NCI-H128 (cell line): ENCODE measurements around the gene DDX46.
"Not testable (repeated sequence)": the region's sequence is repeated elsewhere in the genome, so short reads cannot be mapped to it uniquely, and the experiment has no call there.

ENCODE experiments used
- DNase-seq: peaks from one replicate; lab custom pipeline; 2025; ENCODE audit not compliant: unreplicated experiment; lab: John Stamatoyannopoulos, UW

Gene DDX46

GRCh38 chr5:134784946-134785620, 26.5 kb downstream of the DDX46 start:
- DNase-seq = no peak

GRCh38 chr5:134787692-134788091, 29.1 kb downstream of the DDX46 start:
- no peak for DNase-seq

- no peak for DNase-seq
These were observed 33.0 kb downstream of the DDX46 start for GRCh38 chr5:134791580-134791979.

- DNase-seq = no peak
These were observed 33.7 kb downstream of the DDX46 start for GRCh38 chr5:134792286-134792685.

- DNase-seq = no peak
These were observed 34.5 kb downstream of the DDX46 start for GRCh38 chr5:134793111-134793510.

- DNase-seq = no peak
These were observed 35.5 kb downstream of the DDX46 start for GRCh38 chr5:134794082-134794481.

- no peak for DNase-seq
These were observed 36.2 kb downstream of the DDX46 start for GRCh38 chr5:134794819-134795218.

- no peak for DNase-seq
These were observed 39.9 kb downstream of the DDX46 start for GRCh38 chr5:134798468-134798867.

- no peak for DNase-seq
These were observed 45.2 kb downstream of the DDX46 start for GRCh38 chr5:134803821-134804220.

- no peak for DNase-seq
These were observed 54.8 kb downstream of the DDX46 start for GRCh38 chr5:134813407-134813806.

- DNase-seq = no peak
These were observed 55.2 kb downstream of the DDX46 start for GRCh38 chr5:134813827-134814226.

GRCh38 chr5:134817006-134817405, 58.4 kb downstream of the DDX46 start:
- DNase-seq = no peak

GRCh38 chr5:134818776-134819175, 60.2 kb downstream of the DDX46 start:
- DNase-seq = no peak

- no peak for DNase-seq
These were observed 60.9 kb downstream of the DDX46 start for GRCh38 chr5:134819407-134819963.

GRCh38 chr5:134821841-134822240, 63.3 kb downstream of the DDX46 start:
- no peak for DNase-seq

GRCh38 chr5:134824681-134825080, 66.1 kb downstream of the DDX46 start:
- no peak for DNase-seq

GRCh38 chr5:134825212-134825611, 66.6 kb downstream of the DDX46 start:
- no peak for DNase-seq

GRCh38 chr5:134833340-134834032, 74.9 kb downstream of the DDX46 start:
- no peak for DNase-seq

- DNase-seq = no peak
These were observed 77.0 kb downstream of the DDX46 start for GRCh38 chr5:134835623-134836022.

GRCh38 chr5:134837530-134838181, 79.1 kb downstream of the DDX46 start:
- DNase-seq = no peak

GRCh38 chr5:134838361-134838760, 79.8 kb downstream of the DDX46 start:
- not testable (repeated sequence) for DNase-seq

GRCh38 chr5:134840811-134841210, 82.2 kb downstream of the DDX46 start:
- DNase-seq = no peak
